D721Med (cell line): ENCODE data around the gene EPHB1.
A peak's percentile ranks its signal among the peaks of the same experiment; 100 is the strongest.

ENCODE experiments used
- DNase-seq: peaks from one replicate; pipeline ENCODE4 v3.0.0; 2011; ENCODE audit warnings: low spot score; ENCODE audit not compliant: insufficient read length
- FAIRE-seq: peaks from 2 replicates; lab custom pipeline; 2011; peaks lifted over from hg19 to GRCh38; lab: Jason Lieb, UNC
- CTCF ChIP-seq: IDR thresholded peaks from 2 replicates; pipeline ENCODE4 v1.5.1; 2012; ENCODE audit warnings: mild to moderate bottlenecking, control low read depth; ENCODE audit not compliant: insufficient read depth; ENCODE audit errors: missing control alignments

The EPHB1 gene

GRCh38 chr3:134794950-134795745 is at the start of gene EPHB1:
EPHB1 (plus strand) TSS chr3:134795260.
- DNase-seq (peak; percentile 47), FAIRE-seq (no peak)

DNA sequence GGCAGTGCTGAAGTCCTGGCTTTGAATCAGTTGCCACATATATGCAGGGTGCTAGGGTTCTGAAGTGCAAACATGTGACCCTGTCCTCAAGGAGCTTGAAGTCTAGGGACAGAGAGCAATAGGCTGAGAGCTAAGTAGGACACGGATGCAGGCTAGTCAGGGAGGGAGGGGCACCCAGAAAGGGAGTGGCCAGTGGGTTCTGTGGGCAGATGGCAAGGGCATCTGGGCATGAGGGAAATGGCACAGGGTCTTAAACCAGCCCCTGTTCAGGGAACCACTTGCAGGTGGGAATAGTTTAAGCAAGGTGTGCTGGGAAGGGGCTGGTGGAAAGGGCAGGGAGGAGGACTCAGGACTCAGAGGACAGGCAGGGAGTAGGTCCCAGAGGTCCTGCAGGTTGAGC is 46.4 kb upstream of the EPHB1 start:
- FAIRE-seq: no peak
- no peak for DNase-seq
- no peak for TF ChIP-seq CTCF

More at GRCh38 chr3:134794950-134795745, at the start of gene EPHB1:
- peak; percentile 74 for TF ChIP-seq CTCF

- FAIRE-seq (no peak), DNase-seq (no peak)
- TF ChIP-seq CTCF: no peak
These were observed 45.9 kb upstream of the EPHB1 start for GRCh38 chr3:134749174-134749573.

DNA sequence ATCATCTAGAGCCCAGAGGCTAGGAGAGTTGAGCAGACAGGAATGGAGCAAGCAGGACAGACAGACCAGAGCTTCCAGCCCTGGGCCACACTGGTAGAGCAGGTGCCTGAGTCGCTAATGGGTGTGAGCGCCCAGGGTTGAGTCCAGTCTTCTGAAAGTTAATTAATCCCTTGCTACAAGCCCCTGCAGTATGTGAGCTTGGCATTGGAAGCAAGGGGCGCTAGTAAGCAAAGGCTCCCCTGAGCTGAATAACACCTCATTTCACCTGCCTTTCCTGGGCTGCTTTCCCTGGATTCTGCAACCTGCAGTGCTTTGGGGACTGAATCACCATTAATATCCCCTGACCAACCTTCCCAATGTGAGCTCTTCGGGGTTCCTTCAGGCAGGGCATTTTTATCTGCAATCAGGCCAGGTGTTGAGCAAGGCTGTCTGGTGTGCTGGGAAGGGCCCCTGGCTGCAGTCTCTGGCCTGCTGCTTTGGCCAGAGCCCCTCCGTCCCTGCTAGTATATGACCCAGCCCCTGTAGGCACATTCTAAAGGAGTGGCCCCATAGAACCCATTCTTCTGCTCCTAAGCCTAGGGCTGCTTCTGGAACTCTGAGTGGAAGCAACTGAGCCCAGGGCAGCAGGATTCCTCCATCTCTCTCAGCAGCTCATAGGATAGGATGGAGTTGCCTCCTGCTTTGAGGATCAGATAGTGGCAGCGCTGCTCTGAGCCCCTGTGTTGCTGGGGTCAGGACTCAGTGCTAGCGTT is 45.1 kb upstream of the EPHB1 start:
- FAIRE-seq (no peak), DNase-seq (no peak)
- TF ChIP-seq CTCF: no peak

GRCh38 chr3:134751831-134752230 is 43.2 kb upstream of the EPHB1 start:
- no peak for TF ChIP-seq CTCF
- no peak for DNase-seq
- FAIRE-seq: no peak

DNA sequence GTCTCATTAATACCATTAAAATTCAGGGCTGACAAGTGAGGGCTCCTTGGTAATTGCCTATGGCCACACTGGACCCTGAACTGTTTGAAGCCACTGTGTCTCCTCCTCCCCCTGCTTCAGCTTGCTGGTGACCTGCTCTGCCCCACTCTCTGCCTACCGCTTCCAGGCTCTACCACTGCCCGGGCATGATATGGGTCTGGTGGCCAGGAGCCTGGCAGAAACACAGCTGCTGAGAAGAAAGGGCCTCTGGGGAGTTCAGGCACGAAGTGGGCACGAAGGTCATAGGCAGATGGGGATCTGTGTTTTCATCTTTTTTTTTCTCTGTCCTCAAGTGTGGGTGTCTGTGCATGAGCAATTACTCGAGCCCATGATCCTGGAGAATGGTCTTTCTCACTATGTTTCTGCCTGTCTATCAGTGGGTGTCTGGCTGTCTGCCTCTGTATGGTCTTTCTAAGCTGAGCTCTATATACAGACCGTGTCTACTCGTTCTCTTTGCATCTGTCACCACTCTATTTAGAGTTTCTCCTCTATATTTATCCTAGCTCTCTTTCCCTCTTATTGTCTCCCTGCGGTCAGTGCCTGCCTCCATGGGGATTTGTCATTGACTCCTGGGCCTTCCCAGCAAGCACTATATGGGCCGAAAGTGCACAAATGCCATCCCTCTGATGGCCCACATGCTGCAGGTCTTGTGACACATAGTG is 42.1 kb upstream of the EPHB1 start:
- no peak for DNase-seq
- TF ChIP-seq CTCF: no peak
- no peak for FAIRE-seq
